IPS-NIHi7 (cell line): ENCODE measurements around the gene SOWAHA.

Source experiments
- DNase-seq: peaks from one replicate; pipeline ENCODE4 v3.0.0; 2012; ENCODE audit warnings: mixed read lengths; ENCODE audit errors: extremely low spot score

SOWAHA gene

GRCh38 chr5:132812781-132813598 is at the start of gene SOWAHA:
TSS of gene SOWAHA (plus strand) at chr5:132813302. CDS start at chr5:132813622, 320 bp downstream.
- DNase-seq = peak; percentile 51

- no peak for DNase-seq
These were observed 49.1 kb upstream of the SOWAHA start for GRCh38 chr5:132764051-132764450.

GRCh38 chr5:132764671-132765238 is 48.3 kb upstream of the SOWAHA start:
- no peak for DNase-seq

- DNase-seq = no peak
These were observed 47.6 kb upstream of the SOWAHA start for GRCh38 chr5:132765311-132766019.

GRCh38 chr5:132766020-132766805 is 46.9 kb upstream of the SOWAHA start:
- DNase-seq = no peak

GRCh38 chr5:132766806-132767055 is 46.4 kb upstream of the SOWAHA start:
- DNase-seq = no peak

- no peak for DNase-seq
These were observed 46.0 kb upstream of the SOWAHA start for GRCh38 chr5:132767150-132767549.

GRCh38 chr5:132768485-132768868 is 44.6 kb upstream of the SOWAHA start:
- no peak for DNase-seq

GRCh38 chr5:132770476-132771159 is 42.5 kb upstream of the SOWAHA start:
- DNase-seq = peak; percentile 31

GRCh38 chr5:132771503-132771998 is 41.6 kb upstream of the SOWAHA start:
- DNase-seq = peak; percentile 65

- no peak for DNase-seq
These were observed 40.6 kb upstream of the SOWAHA start for GRCh38 chr5:132772291-132773070.

- DNase-seq = no peak
These were observed 40.0 kb upstream of the SOWAHA start for GRCh38 chr5:132773114-132773513.

- DNase-seq = no peak
These were observed 39.3 kb upstream of the SOWAHA start for GRCh38 chr5:132773601-132774355.

- DNase-seq = no peak
These were observed 38.7 kb upstream of the SOWAHA start for GRCh38 chr5:132774406-132774805.

- DNase-seq = no peak
These were observed 38.2 kb upstream of the SOWAHA start for GRCh38 chr5:132774896-132775295.

GRCh38 chr5:132775476-132775961 is 37.6 kb upstream of the SOWAHA start:
- no peak for DNase-seq

- peak; percentile 36 for DNase-seq
These were observed 36.8 kb upstream of the SOWAHA start for GRCh38 chr5:132776131-132776937.

- no peak for DNase-seq
These were observed 36.2 kb upstream of the SOWAHA start for GRCh38 chr5:132776938-132777208.
